Calu3 (cell line): ENCODE results near the gene CPSF3. TPM values are rescaled to one million over a fixed set of nuclear protein-coding genes. Genes with fewer than 3 reads are reported as not detected.

ENCODE experiments used
- BruUV-seq: library from RNA; stranded (reverse); fragments of 400-500 nt; replicated peaks from 2 replicates; lab custom pipeline; 2021; lab: Mats Ljungman, UMichigan
- CTCF ChIA-PET: fragments of 300-600 bp; sonication (Branson Sonifier 250); formaldehyde crosslinking; loops from one replicate; lab custom pipeline; 2022; ENCODE audit warnings: antibody characterized with exemption; lab: Charles Lee
- DNase-seq: peaks from one replicate; pipeline ENCODE4 v3.0.0; 2022
- H3K27ac Mint-ChIP-seq: one replicate; pipeline ENCODE4 v1.8.0; 2022; ENCODE audit warnings: mixed read lengths; ENCODE audit not compliant: unreplicated experiment
- H3K27me3 Mint-ChIP-seq: one replicate; pipeline ENCODE4 v1.8.0; 2022; ENCODE audit warnings: mixed read lengths; ENCODE audit not compliant: unreplicated experiment
- H3K36me3 Mint-ChIP-seq: one replicate; pipeline ENCODE4 v1.8.0; 2022; ENCODE audit warnings: mild to moderate bottlenecking, moderate library complexity, mixed read lengths; ENCODE audit not compliant: insufficient read depth, unreplicated experiment
- H3K4me1 Mint-ChIP-seq: one replicate; pipeline ENCODE4 v1.8.0; 2022; ENCODE audit warnings: mild to moderate bottlenecking, low read depth, mixed read lengths; ENCODE audit not compliant: unreplicated experiment
- H3K4me3 Mint-ChIP-seq: one replicate; pipeline ENCODE4 v1.8.0; 2022; ENCODE audit warnings: mild to moderate bottlenecking, low read depth, moderate library complexity, mixed read lengths; ENCODE audit not compliant: unreplicated experiment
- H3K9me3 Mint-ChIP-seq: one replicate; pipeline ENCODE4 v1.8.0; 2022; ENCODE audit warnings: low read depth, mixed read lengths; ENCODE audit not compliant: unreplicated experiment
- CTCF ChIP-seq: fragments of 200-600 bp; IDR thresholded peaks from one replicate; pipeline ENCODE4 v1.8.0; 2022; ENCODE audit warnings: antibody characterized with exemption; ENCODE audit not compliant: unreplicated experiment
- intact Hi-C: fragments of 100-400 bp; cut with micrococcal nuclease; formaldehyde crosslinking; loops from one replicate; pipeline ENCODE4 v1.10.0; 2022; ENCODE audit not compliant: unreplicated experiment
- total RNA-seq: library from RNA; stranded (reverse); gene quantifications from 2 replicates; pipeline ENCODE4 v1.2.3, GENCODE V29; 2022

The CPSF3 gene
- total RNA-seq, 1 experiment from 2014 or later: 56.7 TPM

- Mint-ChIP-seq H3K36me3 (peaks cover 38% of the 10 kb centered on the region), H3K27me3 (no peaks in the 10 kb centered on the region), H3K4me1 (no peaks in the 10 kb centered on the region), H3K4me3 (no peak overlapping the region), H3K27ac (no peak overlapping the region), H3K9me3 (no peaks in the 10 kb centered on the region)
- no peak for TF ChIP-seq CTCF
- CTCF ChIA-PET: no interaction called here
- no peak for DNase-seq
- BruUV-seq: no TSS peak
- intact Hi-C loops: no loop called here
Measured at GRCh38 chr2:9434489-9434888, 11.0 kb downstream of the CPSF3 start.

- CTCF ChIA-PET: no interaction called here
- H3K4me1 Mint-ChIP-seq: no peaks in the 10 kb centered on the region
- H3K36me3 Mint-ChIP-seq: peaks cover 24% of the 10 kb centered on the region
- no peak for TF ChIP-seq CTCF
- no peaks in the 10 kb centered on the region for H3K9me3 Mint-ChIP-seq
- no peak overlapping the region for H3K4me3 Mint-ChIP-seq
- no peaks in the 10 kb centered on the region for H3K27me3 Mint-ChIP-seq
- no peak for DNase-seq
- intact Hi-C loops: no loop called here
- H3K27ac Mint-ChIP-seq: no peak overlapping the region
- no TSS peak for BruUV-seq
Measured at GRCh38 chr2:9439536-9439935, 16.1 kb downstream of the CPSF3 start.

- no peaks in the 10 kb centered on the region for H3K9me3 Mint-ChIP-seq
- H3K27me3 Mint-ChIP-seq: no peaks in the 10 kb centered on the region
- intact Hi-C loops: no loop called here
- no peak for DNase-seq
- H3K4me3 Mint-ChIP-seq: no peak overlapping the region
- H3K4me1 Mint-ChIP-seq: no peaks in the 10 kb centered on the region
- peaks cover 24% of the 10 kb centered on the region for H3K36me3 Mint-ChIP-seq
- no peak overlapping the region for H3K27ac Mint-ChIP-seq
- no peak for TF ChIP-seq CTCF
- BruUV-seq: no TSS peak
- CTCF ChIA-PET: no interaction called here
Measured at GRCh38 chr2:9440058-9440727, 16.7 kb downstream of the CPSF3 start.

- no peak for TF ChIP-seq CTCF
- CTCF ChIA-PET: no interaction called here
- intact Hi-C loops: no loop called here
Measured at GRCh38 chr2:9441556-9441955, 18.1 kb downstream of the CPSF3 start.

More at GRCh38 chr2:9441556-9441955, 18.1 kb downstream of the CPSF3 start:
- H3K4me3 Mint-ChIP-seq: no peak overlapping the region
- H3K27ac Mint-ChIP-seq: no peak overlapping the region
- DNase-seq: no peak
- BruUV-seq: no TSS peak
- H3K4me1 Mint-ChIP-seq: no peaks in the 10 kb centered on the region
- H3K9me3 Mint-ChIP-seq: no peaks in the 10 kb centered on the region
- peaks cover 24% of the 10 kb centered on the region for H3K36me3 Mint-ChIP-seq
- H3K27me3 Mint-ChIP-seq: no peaks in the 10 kb centered on the region
